Activated naive CD4-positive, alpha-beta T cell treated with anti-CD3 and anti-CD28 coated beads, Interleukin-2, amount 50 U/mL, for 72 hours (primary cell): Measurements from ENCODE around the gene PITPNM3. TPM values are rescaled to one million over a fixed set of nuclear protein-coding genes. Genes with fewer than 3 reads are reported as not detected.
A peak's percentile ranks its signal among the peaks of the same experiment; 100 is the strongest.

Experiments
- ATAC-seq, 2 donors: fragments of 150-1000 bp; cut with Tn5 transposase; 2 replicates each; pipeline ENCODE4 v1.10.0; 2021; ENCODE audit warnings: mild to moderate bottlenecking in 2 of 2, moderate library complexity in 2 of 2
- DNase-seq, 2 donors: peaks; one replicate each; pipeline ENCODE4 v3.0.0; 2021 to 2022; ENCODE audit warnings: low spot score in 2 of 2
- H3K27ac Mint-ChIP-seq, 2 donors: one replicate each; pipeline ENCODE4 v1.8.0; 2022; ENCODE audit warnings: mild to moderate bottlenecking in 2 of 2, mixed read lengths in 2 of 2
- H3K36me3 Mint-ChIP-seq, 2 donors: one replicate each; pipeline ENCODE4 v1.8.0; 2022; ENCODE audit warnings: mixed read lengths in 2 of 2
- H3K9me3 Mint-ChIP-seq, 2 donors: one replicate each; pipeline ENCODE4 v1.8.0; 2022; ENCODE audit warnings: mixed read lengths in 2 of 2
- total RNA-seq, 2 donors: library from RNA; stranded (reverse); gene quantifications; one replicate each; pipeline ENCODE4 v1.2.3, GENCODE V29; 2022

Gene PITPNM3
- total RNA-seq, 2 donors from 2014 or later: 0.87 to 1.2 TPM

- no peak overlapping the region for H3K27ac Mint-ChIP-seq
- no peak for ATAC-seq
- no peaks in the 10 kb centered on the region for H3K9me3 Mint-ChIP-seq
- DNase-seq: peak in 1 of 2 donors; percentile 3
- no peaks in the 10 kb centered on the region for H3K36me3 Mint-ChIP-seq
These were observed 31.8 kb downstream of the PITPNM3 start for GRCh38 chr17:6524520-6524919.

GRCh38 chr17:6523809-6524355 is 32.5 kb downstream of the PITPNM3 start:
- Mint-ChIP-seq H3K9me3 (no peaks in the 10 kb centered on the region), H3K36me3 (no peaks in the 10 kb centered on the region), H3K27ac (no peak overlapping the region)
- ATAC-seq: no peak
- DNase-seq: peak in 1 of 2 donors; percentile 4

DNA sequence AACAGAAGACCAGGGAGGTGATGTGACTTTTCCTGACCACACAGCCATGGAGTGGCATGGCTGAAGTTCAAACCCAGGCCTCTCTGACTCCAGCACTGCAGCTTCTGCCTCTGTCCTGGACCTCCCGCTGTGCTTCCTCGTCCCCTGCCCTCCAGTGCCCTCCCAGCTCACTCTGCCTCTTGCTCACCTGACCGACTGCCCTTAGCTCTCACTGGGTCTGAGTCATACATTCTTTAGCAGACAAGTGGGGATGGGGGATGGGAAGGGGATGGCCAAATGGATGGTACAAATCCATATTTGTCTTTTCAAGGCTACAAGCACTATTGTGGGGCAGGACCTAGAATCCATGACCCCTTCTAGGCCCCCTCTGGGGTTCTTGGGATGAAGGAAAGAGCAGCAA is 33.0 kb downstream of the PITPNM3 start:
- no peaks in the 10 kb centered on the region for H3K9me3 Mint-ChIP-seq
- ATAC-seq: no peak
- DNase-seq: peak in 1 of 2 donors; percentile 18
- no peaks in the 10 kb centered on the region for H3K36me3 Mint-ChIP-seq
- no peak overlapping the region for H3K27ac Mint-ChIP-seq

DNA sequence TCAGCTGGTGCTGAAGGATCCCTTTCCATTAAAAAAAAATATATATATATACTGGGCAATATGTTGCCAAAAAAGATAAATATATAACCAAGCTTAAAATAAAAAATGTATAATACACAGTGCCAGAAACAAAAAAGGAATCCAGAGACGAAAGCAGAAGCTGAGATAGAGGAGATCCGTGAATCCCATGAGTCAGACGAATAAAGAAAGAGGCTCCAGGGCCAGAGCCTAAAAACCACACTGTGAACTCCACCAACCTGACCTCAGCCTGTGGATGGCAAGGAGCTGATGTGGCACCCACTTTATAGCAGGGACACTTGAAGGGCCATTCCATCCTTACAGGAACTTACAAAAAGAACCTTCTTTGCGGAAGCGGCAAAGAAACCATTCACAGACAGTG is 34.8 kb downstream of the PITPNM3 start:
- no peaks in the 10 kb centered on the region for H3K36me3 Mint-ChIP-seq
- no peak overlapping the region for H3K27ac Mint-ChIP-seq
- no peak for DNase-seq
- no peaks in the 10 kb centered on the region for H3K9me3 Mint-ChIP-seq
- no peak for ATAC-seq

DNA sequence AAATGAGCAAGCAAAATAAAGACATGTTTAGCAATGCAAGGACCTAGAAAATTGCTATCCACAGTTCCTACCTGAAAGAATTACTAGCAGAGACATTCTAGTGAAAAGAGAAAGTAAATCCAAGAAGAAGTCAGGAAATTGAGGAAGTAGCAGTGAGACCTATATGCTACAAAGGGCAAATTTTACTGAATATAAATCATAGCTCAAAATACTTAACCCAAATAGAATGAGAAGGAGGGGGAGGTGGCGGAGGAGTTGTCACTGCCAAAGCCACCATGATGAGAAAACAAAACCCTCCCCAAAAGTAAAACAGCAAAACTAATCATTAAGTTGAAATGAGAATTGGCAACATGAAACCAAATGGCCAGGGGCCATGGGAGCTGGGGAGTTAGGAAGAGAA is 39.3 kb downstream of the PITPNM3 start:
- no peaks in the 10 kb centered on the region for H3K36me3 Mint-ChIP-seq
- ATAC-seq: no peak
- H3K9me3 Mint-ChIP-seq: peaks cover 0 to 4% of the 10 kb centered on the region in 2 donors

GRCh38 chr17:6514371-6514770 is 42.0 kb downstream of the PITPNM3 start:
- H3K27ac Mint-ChIP-seq: no peak overlapping the region
- no peak for ATAC-seq
- DNase-seq: no peak
- peaks cover 0 to 4% of the 10 kb centered on the region in 2 donors for H3K9me3 Mint-ChIP-seq
- H3K36me3 Mint-ChIP-seq: no peaks in the 10 kb centered on the region

More for the DNA sequence above, 39.3 kb downstream of the PITPNM3 start:
- H3K27ac Mint-ChIP-seq: no peak overlapping the region
- DNase-seq: no peak

DNA sequence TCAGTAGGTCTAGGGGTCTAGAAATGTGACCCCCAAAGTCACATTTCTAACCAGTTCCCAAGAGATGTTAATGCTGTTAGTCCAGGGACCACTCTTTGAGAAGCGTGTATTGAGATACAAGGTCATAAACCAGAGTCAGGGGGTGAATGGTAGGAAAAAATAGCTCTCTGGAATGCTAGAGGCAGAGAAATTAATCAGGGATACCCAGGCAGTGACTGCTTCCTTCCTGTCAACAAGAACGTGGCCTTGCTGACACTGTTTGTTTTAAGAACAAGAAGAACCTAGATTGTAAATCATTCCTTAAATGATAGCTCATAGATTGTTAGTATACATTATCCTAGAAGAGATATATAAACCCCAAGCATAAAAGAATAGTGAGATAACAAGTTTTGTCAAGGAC is 43.8 kb downstream of the PITPNM3 start:
- no peaks in the 10 kb centered on the region for H3K36me3 Mint-ChIP-seq
- ATAC-seq (no peak), DNase-seq (no peak)
- H3K27ac Mint-ChIP-seq: no peak overlapping the region
- H3K9me3 Mint-ChIP-seq: peaks cover 0 to 4% of the 10 kb centered on the region in 2 donors

DNA sequence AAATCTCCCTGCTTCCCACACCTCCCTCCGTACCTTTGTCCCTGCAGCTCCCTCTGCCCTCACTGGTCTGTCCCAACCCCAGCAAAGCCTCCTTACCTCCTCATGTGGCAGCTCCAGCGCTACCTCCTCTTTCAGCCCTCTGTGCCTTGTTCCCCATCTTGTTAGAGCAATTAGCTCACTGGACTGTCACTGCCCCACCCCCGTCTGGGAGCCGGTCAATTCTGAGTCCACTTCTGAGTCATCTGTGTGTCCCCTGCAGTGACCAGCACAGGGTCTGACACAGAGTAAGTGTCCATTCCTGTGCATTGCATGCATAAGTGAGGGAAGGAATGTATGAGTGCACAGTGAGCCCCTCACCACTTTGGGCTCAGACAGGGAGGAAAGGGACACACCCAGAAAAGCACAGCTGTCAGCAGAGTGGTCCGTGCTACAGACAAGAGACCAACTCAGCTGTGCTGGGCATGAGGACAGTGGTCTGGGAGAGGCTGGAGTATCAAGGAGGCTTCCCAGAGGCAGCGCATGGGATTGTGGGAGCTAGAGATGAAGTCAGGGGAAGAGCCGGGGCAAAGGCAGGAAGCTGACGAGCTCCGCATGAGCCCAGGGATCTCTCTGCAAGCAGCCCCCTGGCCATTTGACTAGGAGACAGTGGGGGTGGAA is 45.9 kb downstream of the PITPNM3 start:
- no peak for ATAC-seq
- H3K36me3 Mint-ChIP-seq: no peaks in the 10 kb centered on the region
- no peaks in the 10 kb centered on the region for H3K9me3 Mint-ChIP-seq
- peak in 1 of 2 donors; percentile 20 for DNase-seq
- H3K27ac Mint-ChIP-seq: no peak overlapping the region

GRCh38 chr17:6509921-6510320 is 46.4 kb downstream of the PITPNM3 start:
- Mint-ChIP-seq H3K36me3 (no peaks in the 10 kb centered on the region), H3K27ac (no peak overlapping the region), H3K9me3 (no peaks in the 10 kb centered on the region)
- ATAC-seq (no peak), DNase-seq (no peak)

- ATAC-seq (no peak), DNase-seq (no peak)
- Mint-ChIP-seq H3K27ac (no peak overlapping the region), H3K36me3 (no peaks in the 10 kb centered on the region), H3K9me3 (no peaks in the 10 kb centered on the region)
These were observed 47.2 kb downstream of the PITPNM3 start for GRCh38 chr17:6509031-6509771.

DNA sequence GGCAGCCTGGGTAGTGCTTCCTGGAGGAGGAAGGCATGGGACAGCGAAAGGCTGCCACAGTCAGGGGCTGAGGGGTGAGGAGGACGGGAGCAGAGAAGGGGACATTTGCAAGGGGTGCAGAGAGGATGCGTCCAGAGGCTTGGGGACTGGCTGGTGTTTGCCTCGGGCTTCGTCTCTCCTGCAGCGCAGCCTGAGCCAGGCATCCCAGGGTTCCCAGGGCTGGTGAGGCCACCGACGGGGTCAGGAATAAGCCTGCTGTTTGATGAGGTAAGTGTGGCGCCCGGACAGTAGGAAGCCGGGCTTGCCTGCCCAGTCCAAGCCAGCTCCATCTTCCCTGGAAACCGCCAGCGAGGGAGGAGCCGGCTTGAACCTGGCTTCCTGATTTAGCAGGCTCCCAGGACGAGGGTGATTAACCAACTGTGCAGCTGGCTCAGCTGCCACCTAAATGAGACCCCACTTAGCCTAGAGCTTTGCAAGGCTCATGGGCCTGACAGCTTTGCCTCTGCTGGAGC is 47.8 kb downstream of the PITPNM3 start:
- DNase-seq (no peak), ATAC-seq (no peak)
- Mint-ChIP-seq H3K36me3 (no peaks in the 10 kb centered on the region), H3K9me3 (no peaks in the 10 kb centered on the region), H3K27ac (no peak overlapping the region)

DNA sequence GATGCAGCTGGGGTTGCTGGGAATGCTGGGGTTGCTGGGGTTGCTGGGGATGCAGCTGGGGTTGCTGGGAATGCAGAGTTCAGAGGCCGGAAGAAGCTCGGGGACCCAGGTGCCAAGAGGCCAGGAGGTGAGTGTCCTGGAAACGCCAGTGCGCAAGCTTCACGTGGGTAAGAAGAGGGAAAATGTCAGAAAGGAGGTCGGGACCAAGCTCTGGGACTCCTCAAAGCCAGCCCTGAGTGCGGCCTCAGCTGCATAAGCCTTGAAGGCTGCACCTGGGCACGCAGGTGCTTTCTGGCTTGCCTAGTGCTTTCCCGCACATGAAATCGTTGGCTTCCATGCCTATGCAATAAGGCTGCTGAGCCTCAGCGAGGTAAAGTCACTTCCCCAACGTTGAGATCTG is 48.3 kb downstream of the PITPNM3 start:
- no peak overlapping the region for H3K27ac Mint-ChIP-seq
- DNase-seq (no peak), ATAC-seq (no peak)
- H3K9me3 Mint-ChIP-seq: no peaks in the 10 kb centered on the region
- H3K36me3 Mint-ChIP-seq: no peaks in the 10 kb centered on the region

DNA sequence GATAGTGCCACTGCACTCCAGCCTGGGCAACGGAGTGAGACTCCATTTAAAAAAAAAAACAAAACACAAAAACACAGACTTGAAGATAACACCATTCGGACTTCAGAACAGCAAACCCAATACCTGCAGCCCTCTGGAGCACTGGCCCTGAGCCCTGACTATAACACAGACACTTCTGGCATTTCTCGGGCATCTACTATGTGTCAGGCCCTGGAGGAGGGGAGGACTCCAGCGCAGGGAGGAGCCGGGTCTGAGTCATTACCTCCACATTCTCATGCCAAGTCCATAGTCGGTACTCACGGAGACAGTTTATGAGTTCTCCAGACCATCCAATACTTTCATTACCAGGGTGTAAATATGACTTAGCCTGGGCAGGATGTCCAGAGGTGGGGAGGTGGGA is 48.8 kb downstream of the PITPNM3 start:
- DNase-seq: no peak
- H3K9me3 Mint-ChIP-seq: no peaks in the 10 kb centered on the region
- H3K36me3 Mint-ChIP-seq: no peaks in the 10 kb centered on the region
- ATAC-seq: no peak
- no peak overlapping the region for H3K27ac Mint-ChIP-seq

GRCh38 chr17:6506679-6507231 is 49.6 kb downstream of the PITPNM3 start:
- no peak for DNase-seq
- no peaks in the 10 kb centered on the region for H3K9me3 Mint-ChIP-seq

GRCh38 chr17:6505425-6506142 is 50.8 kb downstream of the PITPNM3 start:
- Mint-ChIP-seq H3K36me3 (no peaks in the 10 kb centered on the region), H3K9me3 (no peaks in the 10 kb centered on the region), H3K27ac (peak overlapping the region in 1 of 2 donors; percentile 57)
- DNase-seq (no peak), ATAC-seq (no peak)

More at GRCh38 chr17:6506679-6507231, 49.6 kb downstream of the PITPNM3 start:
- Mint-ChIP-seq H3K27ac (no peak overlapping the region), H3K36me3 (no peaks in the 10 kb centered on the region)
- ATAC-seq: no peak

DNA sequence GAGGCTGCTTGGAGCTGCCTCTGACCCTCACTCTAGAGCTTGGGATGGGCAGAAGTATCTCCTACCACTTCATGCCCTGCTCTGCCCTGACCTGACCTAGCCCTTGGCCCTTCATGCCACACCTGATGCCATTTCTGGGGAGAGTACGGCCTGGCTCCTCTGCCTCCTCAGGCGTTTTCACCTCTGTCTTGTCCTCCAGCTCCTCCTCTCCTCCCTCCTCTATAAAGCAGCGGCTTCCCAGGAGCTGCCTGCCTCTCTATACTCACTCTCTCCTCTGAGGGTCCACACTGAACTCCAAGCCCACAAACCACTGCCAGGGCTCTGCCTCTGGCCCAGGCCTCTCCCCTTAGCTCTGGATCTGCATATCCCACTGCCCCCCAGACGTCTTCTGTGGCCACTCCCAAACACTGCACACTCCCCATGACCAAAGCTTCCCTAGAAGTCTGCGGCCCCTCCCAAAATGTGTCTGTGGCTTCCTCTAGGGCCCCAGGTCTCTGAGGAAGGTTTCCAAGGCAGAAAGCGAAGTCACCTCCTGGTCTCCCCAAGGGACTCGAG is 52.6 kb downstream of the PITPNM3 start:
- DNase-seq (no peak), ATAC-seq (no peak)
- Mint-ChIP-seq H3K36me3 (no peaks in the 10 kb centered on the region), H3K27ac (no peak overlapping the region), H3K9me3 (no peaks in the 10 kb centered on the region)
